Measurements from ENCODE around the gene S1PR1.

S1PR1 gene

GRCh38 chr1:101283443-101283842 lies 46.6 kb downstream of the S1PR1 start:
- no peak overlapping the region for H2AFZ ChIP-seq (ENCODE audit: low read depth, low read length)
- H3K79me1 ChIP-seq (replicated peaks; ENCODE audit: low read length, poor library complexity, severe bottlenecking): no peaks in the 10 kb centered on the region
- H3K4me3 ChIP-seq (ENCODE audit: insufficient read depth in 1 of 2, low read depth in 1 of 2, low read length in 2 of 2): no peak overlapping the region
- no peak overlapping the region for H3K23ac ChIP-seq (ENCODE audit: low read length in 2 of 2)
- H3K27ac ChIP-seq (ENCODE audit: low read length, poor library complexity, severe bottlenecking): no peak overlapping the region
- no peak overlapping the region for H2BK12ac ChIP-seq (ENCODE audit: low read length in 2 of 2)
- H4K8ac ChIP-seq (ENCODE audit: low read length): peak overlapping the region; percentile 16
- H3K9ac ChIP-seq (ENCODE audit: low read length): no peak overlapping the region
- no peaks in the 10 kb centered on the region for H3K36me3 ChIP-seq (ENCODE audit: control insufficient read depth in 1 of 2, insufficient read depth in 2 of 2, low read depth in 1 of 2, low read length in 2 of 2)
- no peak overlapping the region for H3K14ac ChIP-seq (ENCODE audit: low read length in 2 of 2)
- no peaks in the 10 kb centered on the region for H3K9me3 ChIP-seq (ENCODE audit: control insufficient read depth, low read length)
- no peak overlapping the region for H2BK5ac ChIP-seq (ENCODE audit: low read depth, low read length, poor library complexity, severe bottlenecking)
- no peak overlapping the region for H2AK5ac ChIP-seq (ENCODE audit: low read length, severe bottlenecking)
- H3K4me2 ChIP-seq (ENCODE audit: low read length, poor library complexity, severe bottlenecking): no peak overlapping the region
- 30% methylated on average over 2 of the region's 3 CpGs for WGBS
- no peak overlapping the region for H4K91ac ChIP-seq (ENCODE audit: low read length)
- H2BK15ac ChIP-seq (ENCODE audit: low read depth, poor library complexity, severe bottlenecking): no peak overlapping the region
- H3K4me1 ChIP-seq (ENCODE audit: control insufficient read depth, insufficient read depth, low read depth, low read length): no peaks in the 10 kb centered on the region
- no peak overlapping the region for H3K18ac ChIP-seq (ENCODE audit: low read depth in 1 of 2, low read length in 2 of 2)
- DNase-seq: no peak
- H2BK120ac ChIP-seq (ENCODE audit: low read depth, low read length): no peak overlapping the region
- no peak overlapping the region for H3K4ac ChIP-seq (ENCODE audit: low read depth in 1 of 2, low read length in 2 of 2)
- H3K27me3 ChIP-seq (ENCODE audit: control insufficient read depth in 1 of 2, insufficient read depth in 1 of 2, low read length in 2 of 2): peaks cover 0 to 10% of the 10 kb centered on the region in 2 experiments

DNA sequence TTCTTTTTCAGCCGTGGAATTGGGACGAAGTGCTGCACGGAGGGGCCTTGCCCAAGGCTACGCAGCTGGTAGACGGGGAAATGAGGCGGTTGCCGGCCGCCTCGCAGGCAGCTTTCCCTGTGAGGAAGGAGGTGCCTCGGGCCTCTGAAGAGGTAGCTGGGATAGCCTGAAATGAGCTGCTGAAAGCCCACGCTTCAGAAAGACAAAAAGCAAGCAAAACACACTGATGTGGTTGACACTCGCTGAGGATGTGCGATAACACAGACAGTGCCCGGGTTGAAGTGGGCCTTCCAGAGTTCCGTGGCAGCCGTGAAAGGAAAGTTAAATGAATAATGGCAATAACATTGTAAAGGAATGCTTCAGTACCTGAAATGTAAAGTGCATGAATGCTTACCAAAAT lies 47.2 kb downstream of the S1PR1 start:
- Histone ChIP-seq H3K27me3 (ENCODE audit: control insufficient read depth in 1 of 2, insufficient read depth in 1 of 2, low read length in 2 of 2) (peaks cover 0 to 6% of the 10 kb centered on the region in 2 experiments), H3K4me2 (ENCODE audit: low read length, poor library complexity, severe bottlenecking) (no peak overlapping the region), H4K8ac (ENCODE audit: low read length) (no peak overlapping the region), H3K4me1 (ENCODE audit: control insufficient read depth, insufficient read depth, low read depth, low read length) (no peaks in the 10 kb centered on the region), H3K79me1 (replicated peaks; ENCODE audit: low read length, poor library complexity, severe bottlenecking) (no peaks in the 10 kb centered on the region), H3K18ac (ENCODE audit: low read depth in 1 of 2, low read length in 2 of 2) (no peak overlapping the region), H3K9ac (ENCODE audit: low read length) (no peak overlapping the region), H3K14ac (ENCODE audit: low read length in 2 of 2) (peak overlapping the region in 1 of 2 experiments; percentile 14), H2BK12ac (ENCODE audit: low read length in 2 of 2) (no peak overlapping the region), H2BK5ac (ENCODE audit: low read depth, low read length, poor library complexity, severe bottlenecking) (no peak overlapping the region), H2AK5ac (ENCODE audit: low read length, severe bottlenecking) (no peak overlapping the region), H3K27ac (ENCODE audit: low read length, poor library complexity, severe bottlenecking) (no peak overlapping the region), H3K36me3 (ENCODE audit: control insufficient read depth in 1 of 2, insufficient read depth in 2 of 2, low read depth in 1 of 2, low read length in 2 of 2) (no peaks in the 10 kb centered on the region), H3K23ac (ENCODE audit: low read length in 2 of 2) (no peak overlapping the region), H2BK15ac (ENCODE audit: low read depth, poor library complexity, severe bottlenecking) (no peak overlapping the region), H3K9me3 (ENCODE audit: control insufficient read depth, low read length) (no peaks in the 10 kb centered on the region), H2AFZ (ENCODE audit: low read depth, low read length) (no peak overlapping the region), H4K91ac (ENCODE audit: low read length) (no peak overlapping the region), H3K4ac (ENCODE audit: low read depth in 1 of 2, low read length in 2 of 2) (no peak overlapping the region), H2BK120ac (ENCODE audit: low read depth, low read length) (no peak overlapping the region), H3K4me3 (ENCODE audit: insufficient read depth in 1 of 2, low read depth in 1 of 2, low read length in 2 of 2) (no peak overlapping the region)
- no peak for DNase-seq
- 89% methylated on average over 16 of the region's 16 CpGs for WGBS

GRCh38 chr1:101284622-101285218 lies 47.9 kb downstream of the S1PR1 start:
- no peak overlapping the region for H2BK120ac ChIP-seq (ENCODE audit: low read depth, low read length)
- no peak overlapping the region for H3K18ac ChIP-seq (ENCODE audit: low read depth in 1 of 2, low read length in 2 of 2)
- no peaks in the 10 kb centered on the region for H3K4me1 ChIP-seq (ENCODE audit: control insufficient read depth, insufficient read depth, low read depth, low read length)
- H4K8ac ChIP-seq (ENCODE audit: low read length): no peak overlapping the region
- no peak overlapping the region for H4K91ac ChIP-seq (ENCODE audit: low read length)
- no peak overlapping the region for H3K4me3 ChIP-seq (ENCODE audit: insufficient read depth in 1 of 2, low read depth in 1 of 2, low read length in 2 of 2)
- H3K27ac ChIP-seq (ENCODE audit: low read length, poor library complexity, severe bottlenecking): no peak overlapping the region
- no peaks in the 10 kb centered on the region for H3K36me3 ChIP-seq (ENCODE audit: control insufficient read depth in 1 of 2, insufficient read depth in 2 of 2, low read depth in 1 of 2, low read length in 2 of 2)
- no peak overlapping the region for H3K23ac ChIP-seq (ENCODE audit: low read length in 2 of 2)
- H3K4ac ChIP-seq (ENCODE audit: low read depth in 1 of 2, low read length in 2 of 2): no peak overlapping the region
- H3K79me1 ChIP-seq (replicated peaks; ENCODE audit: low read length, poor library complexity, severe bottlenecking): no peaks in the 10 kb centered on the region
- DNase-seq: no peak
- 89% methylated on average over 3 of the region's 5 CpGs for WGBS
- H3K9ac ChIP-seq (ENCODE audit: low read length): no peak overlapping the region
- H2AK5ac ChIP-seq (ENCODE audit: low read length, severe bottlenecking): no peak overlapping the region
- H3K4me2 ChIP-seq (ENCODE audit: low read length, poor library complexity, severe bottlenecking): no peak overlapping the region
- no peak overlapping the region for H2BK15ac ChIP-seq (ENCODE audit: low read depth, poor library complexity, severe bottlenecking)
- no peaks in the 10 kb centered on the region for H3K27me3 ChIP-seq (ENCODE audit: control insufficient read depth in 1 of 2, insufficient read depth in 1 of 2, low read length in 2 of 2)
- no peak overlapping the region for H3K14ac ChIP-seq (ENCODE audit: low read length in 2 of 2)
- no peaks in the 10 kb centered on the region for H3K9me3 ChIP-seq (ENCODE audit: control insufficient read depth, low read length)
- no peak overlapping the region for H2BK5ac ChIP-seq (ENCODE audit: low read depth, low read length, poor library complexity, severe bottlenecking)
- no peak overlapping the region for H2AFZ ChIP-seq (ENCODE audit: low read depth, low read length)
- no peak overlapping the region for H2BK12ac ChIP-seq (ENCODE audit: low read length in 2 of 2)

DNA sequence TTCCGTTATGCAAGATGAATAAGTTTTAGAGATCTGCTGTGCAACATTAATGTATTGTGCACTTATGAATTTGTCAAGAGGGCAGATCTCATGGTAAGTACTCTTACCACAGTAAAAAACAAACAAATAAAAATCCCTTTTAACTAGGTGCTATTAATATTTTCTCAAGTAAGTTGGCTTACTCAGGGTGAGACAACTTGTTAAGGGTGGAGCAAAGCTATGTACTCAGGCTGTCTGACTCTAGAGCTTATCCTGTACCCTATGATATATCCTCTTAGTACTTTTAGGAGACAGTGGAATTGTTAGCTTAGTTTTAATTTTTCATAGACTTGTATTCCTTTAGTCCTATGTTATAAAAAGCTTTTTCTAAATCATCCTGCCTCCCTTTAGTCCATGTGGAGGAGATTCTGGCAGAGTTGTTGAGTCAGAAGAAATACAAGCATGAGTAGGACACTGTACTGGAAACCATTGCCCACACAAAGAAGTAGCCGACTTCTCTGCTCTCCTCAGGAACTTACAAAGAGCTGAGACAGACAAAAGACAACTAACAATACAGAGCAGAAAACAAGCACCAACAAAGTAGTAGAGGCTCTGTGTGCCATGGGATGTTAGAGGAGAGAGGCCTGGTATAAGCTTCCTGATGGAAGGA lies 49.2 kb downstream of the S1PR1 start:
- Histone ChIP-seq H4K91ac (ENCODE audit: low read length) (no peak overlapping the region), H3K4ac (ENCODE audit: low read depth in 1 of 2, low read length in 2 of 2) (no peak overlapping the region), H3K9ac (ENCODE audit: low read length) (no peak overlapping the region), H3K4me1 (ENCODE audit: control insufficient read depth, insufficient read depth, low read depth, low read length) (no peaks in the 10 kb centered on the region), H3K23ac (ENCODE audit: low read length in 2 of 2) (no peak overlapping the region), H3K9me3 (ENCODE audit: control insufficient read depth, low read length) (no peaks in the 10 kb centered on the region), H4K8ac (ENCODE audit: low read length) (no peak overlapping the region), H3K79me1 (replicated peaks; ENCODE audit: low read length, poor library complexity, severe bottlenecking) (no peaks in the 10 kb centered on the region), H3K27ac (ENCODE audit: low read length, poor library complexity, severe bottlenecking) (no peak overlapping the region), H3K4me3 (ENCODE audit: insufficient read depth in 1 of 2, low read depth in 1 of 2, low read length in 2 of 2) (no peak overlapping the region), H2BK12ac (ENCODE audit: low read length in 2 of 2) (no peak overlapping the region), H3K27me3 (ENCODE audit: control insufficient read depth in 1 of 2, insufficient read depth in 1 of 2, low read length in 2 of 2) (no peaks in the 10 kb centered on the region), H2BK5ac (ENCODE audit: low read depth, low read length, poor library complexity, severe bottlenecking) (no peak overlapping the region), H2AK5ac (ENCODE audit: low read length, severe bottlenecking) (no peak overlapping the region), H2AFZ (ENCODE audit: low read depth, low read length) (no peak overlapping the region), H3K36me3 (ENCODE audit: control insufficient read depth in 1 of 2, insufficient read depth in 2 of 2, low read depth in 1 of 2, low read length in 2 of 2) (no peaks in the 10 kb centered on the region), H3K18ac (ENCODE audit: low read depth in 1 of 2, low read length in 2 of 2) (no peak overlapping the region), H3K14ac (ENCODE audit: low read length in 2 of 2) (no peak overlapping the region), H2BK15ac (ENCODE audit: low read depth, poor library complexity, severe bottlenecking) (no peak overlapping the region), H2BK120ac (ENCODE audit: low read depth, low read length) (no peak overlapping the region), H3K4me2 (ENCODE audit: low read length, poor library complexity, severe bottlenecking) (no peak overlapping the region)
- no CpG with 5 or more reads among the region's 2 CpGs for WGBS
- DNase-seq: no peak
